Measurements from ENCODE around the gene SPOCK2. TPM values are rescaled to one million over a fixed set of nuclear protein-coding genes. Genes with fewer than 3 reads are reported as not detected.

The SPOCK2 gene
- total RNA-seq, 2 experiments from 2014 or later: 158 to 165 TPM

- no peaks in the 10 kb centered on the region for H3K27me3 Mint-ChIP-seq
- intact Hi-C loops (cut with DNase I, micrococcal nuclease): loop anchor here (2.0 to 5.0 kb wide), 2 partner anchors 93 to 738 kb away; no protein-coding TSS in a partner anchor
Measured at GRCh38 chr10:72049969-72050781, 38.2 kb downstream of the SPOCK2 start.

DNA sequence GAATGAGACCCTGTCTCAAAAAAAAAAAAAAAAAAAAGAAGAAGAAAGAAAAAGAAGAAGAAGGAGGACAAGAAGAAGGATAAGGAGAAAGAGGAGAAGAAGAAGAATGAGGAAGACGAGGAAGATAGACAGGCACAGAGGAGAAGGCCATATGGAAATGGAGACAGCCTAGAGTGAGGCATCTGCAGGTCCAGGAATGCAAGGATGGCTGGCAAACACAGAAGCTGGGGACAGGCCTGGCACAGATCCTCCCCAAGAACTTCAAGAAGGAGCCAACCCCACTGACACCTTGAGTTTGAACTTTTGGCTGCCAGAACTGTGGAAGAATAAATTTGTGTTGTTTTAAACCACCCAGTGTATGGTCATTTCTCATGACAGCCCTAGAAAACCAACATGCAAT lies 38.9 kb downstream of the SPOCK2 start:
- ATAC-seq (no peak), DNase-seq (no peak)
- Mint-ChIP-seq H3K4me1 (peaks cover 14% of the 10 kb centered on the region), H3K27me3 (no peaks in the 10 kb centered on the region), H3K4me3 (no peak overlapping the region), H3K36me3 (ENCODE audit: low read depth) (no peaks in the 10 kb centered on the region), H3K9me3 (ENCODE audit: low read depth) (no peaks in the 10 kb centered on the region), H3K27ac (no peak overlapping the region)
- ChIA-PET CTCF (interaction anchor here (0.7 to 4.1 kb wide), 36 partner anchors 9 to 440 kb away, joined by 3 to 89 read pairs (median 5); partner anchors contain the start of genes ANAPC16 and ASCC1), POLR2A (interaction anchor here (2.2 kb wide), 1 partner anchor 277 kb away, joined by 5 read pairs; no protein-coding TSS in a partner anchor)
- intact Hi-C loops (cut with DNase I, micrococcal nuclease): loop anchor here (2.0 to 5.0 kb wide), 2 partner anchors 93 to 737 kb away; no protein-coding TSS in a partner anchor

More at GRCh38 chr10:72049969-72050781, 38.2 kb downstream of the SPOCK2 start:
- no peak for ATAC-seq
- Mint-ChIP-seq H3K36me3 (ENCODE audit: low read depth) (no peaks in the 10 kb centered on the region), H3K27ac (no peak overlapping the region), H3K4me3 (no peak overlapping the region), H3K4me1 (peaks cover 16% of the 10 kb centered on the region), H3K9me3 (ENCODE audit: low read depth) (no peaks in the 10 kb centered on the region)
- POLR2A ChIA-PET: interaction anchor here (2.2 kb wide), 1 partner anchor 277 kb away, joined by 5 read pairs; no protein-coding TSS in a partner anchor
- CTCF ChIA-PET: interaction anchor here (0.6 to 4.1 kb wide), 14 partner anchors 16 to 439 kb away, joined by 3 to 89 read pairs (median 4); partner anchors contain the start of genes ANAPC16 and ASCC1
- DNase-seq: no peak

- peak; percentile 96 for DNase-seq
- H3K27me3 Mint-ChIP-seq: no peaks in the 10 kb centered on the region
- peaks cover 14% of the 10 kb centered on the region for H3K4me1 Mint-ChIP-seq
- H3K4me3 Mint-ChIP-seq: no peak overlapping the region
- intact Hi-C loops (cut with DNase I, micrococcal nuclease): loop anchor here (1.0 to 5.0 kb wide), 7 partner anchors 92 to 736 kb away; no protein-coding TSS in a partner anchor
- CTCF ChIA-PET: interaction anchor here (0.5 to 4.1 kb wide), 72 partner anchors 8 to 720 kb away, joined by 3 to 89 read pairs (median 4); partner anchors contain the start of genes ANAPC16 and ASCC1
- H3K9me3 Mint-ChIP-seq (ENCODE audit: low read depth): no peaks in the 10 kb centered on the region
- peak; percentile 97 for ATAC-seq
- H3K27ac Mint-ChIP-seq: peak overlapping the region; percentile 28
- no peaks in the 10 kb centered on the region for H3K36me3 Mint-ChIP-seq (ENCODE audit: low read depth)
- POLR2A ChIA-PET: interaction anchor here (0.6 to 2.2 kb wide), 4 partner anchors 173 to 312 kb away, joined by 3 to 5 read pairs (median 3); no protein-coding TSS in a partner anchor
Measured at GRCh38 chr10:72048450-72049124, 39.8 kb downstream of the SPOCK2 start.

GRCh38 chr10:72045586-72045985 lies 42.8 kb downstream of the SPOCK2 start:
- CTCF ChIA-PET: interaction anchor here (1.2 to 1.7 kb wide), 2 partner anchors 64 to 293 kb away, joined by 3 read pairs; no protein-coding TSS in a partner anchor
- Mint-ChIP-seq H3K27ac (no peak overlapping the region), H3K4me1 (peaks cover 14% of the 10 kb centered on the region), H3K36me3 (ENCODE audit: low read depth) (no peaks in the 10 kb centered on the region), H3K9me3 (ENCODE audit: low read depth) (no peaks in the 10 kb centered on the region), H3K4me3 (no peak overlapping the region), H3K27me3 (no peaks in the 10 kb centered on the region)
- DNase-seq (no peak), ATAC-seq (no peak)
- POLR2A ChIA-PET: no interaction called here
- intact Hi-C loops (cut with DNase I, micrococcal nuclease): loop anchor here in 1 of 2 experiments (5.0 kb wide), 1 partner anchor 733 kb away; no protein-coding TSS in a partner anchor

DNA sequence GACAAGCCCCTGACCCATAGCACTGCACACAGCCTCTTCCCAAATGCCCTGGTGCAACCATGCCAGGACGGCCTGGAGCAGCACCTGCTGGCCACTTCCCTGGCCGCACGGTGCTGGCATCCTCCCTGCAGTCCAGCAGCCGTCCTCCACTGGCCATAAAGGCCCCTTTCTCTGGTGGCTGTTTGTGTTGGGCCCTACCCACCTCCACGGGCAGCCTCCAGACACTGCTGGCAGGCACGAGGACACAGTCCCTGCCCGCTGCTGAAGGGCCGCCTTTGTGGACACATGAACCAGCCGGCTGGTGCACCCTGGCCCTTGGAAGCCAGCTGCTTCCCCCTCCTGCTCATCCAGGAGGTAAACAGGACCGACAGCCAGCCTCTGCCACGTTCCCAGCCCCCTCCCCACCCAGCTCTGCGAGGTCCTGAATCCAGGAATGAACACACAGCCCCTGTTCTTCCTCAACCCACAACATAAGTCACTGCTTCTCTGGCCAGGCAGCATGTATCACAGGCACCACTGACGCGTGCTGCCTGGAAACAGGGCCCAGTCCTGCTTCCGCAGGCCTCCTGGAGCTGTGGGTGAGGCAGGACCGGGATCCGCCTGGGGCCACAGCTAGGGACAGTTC lies 43.8 kb downstream of the SPOCK2 start:
- H3K4me1 Mint-ChIP-seq: peaks cover 5% of the 10 kb centered on the region
- no peak overlapping the region for H3K27ac Mint-ChIP-seq
- ChIA-PET CTCF (interaction anchor here (1.1 to 1.2 kb wide), 2 partner anchors 89 to 294 kb away, joined by 3 read pairs; no protein-coding TSS in a partner anchor), POLR2A (no interaction called here)
- H3K4me3 Mint-ChIP-seq: no peak overlapping the region
- H3K9me3 Mint-ChIP-seq (ENCODE audit: low read depth): no peaks in the 10 kb centered on the region
- H3K27me3 Mint-ChIP-seq: no peaks in the 10 kb centered on the region
- ATAC-seq (no peak), DNase-seq (no peak)
- intact Hi-C loops (cut with DNase I, micrococcal nuclease): loop anchor here in 1 of 2 experiments (5.0 kb wide), 1 partner anchor 732 kb away; no protein-coding TSS in a partner anchor
- H3K36me3 Mint-ChIP-seq (ENCODE audit: low read depth): no peaks in the 10 kb centered on the region

GRCh38 chr10:72043016-72043834 lies 45.1 kb downstream of the SPOCK2 start:
- Mint-ChIP-seq H3K4me3 (no peak overlapping the region), H3K36me3 (ENCODE audit: low read depth) (no peaks in the 10 kb centered on the region), H3K9me3 (ENCODE audit: low read depth) (no peaks in the 10 kb centered on the region), H3K4me1 (peaks cover under 1% of the 10 kb centered on the region), H3K27me3 (no peaks in the 10 kb centered on the region), H3K27ac (no peak overlapping the region)
- DNase-seq (no peak), ATAC-seq (no peak)
- intact Hi-C loops (cut with DNase I, micrococcal nuclease): no loop called here
- ChIA-PET CTCF (interaction anchor here (0.5 to 1.4 kb wide), 5 partner anchors 10 to 195 kb away, joined by 3 to 5 read pairs (median 3); no protein-coding TSS in a partner anchor), POLR2A (interaction anchor here (0.6 kb wide), 1 partner anchor 35 kb away, joined by 4 read pairs; no protein-coding TSS in a partner anchor)

DNA sequence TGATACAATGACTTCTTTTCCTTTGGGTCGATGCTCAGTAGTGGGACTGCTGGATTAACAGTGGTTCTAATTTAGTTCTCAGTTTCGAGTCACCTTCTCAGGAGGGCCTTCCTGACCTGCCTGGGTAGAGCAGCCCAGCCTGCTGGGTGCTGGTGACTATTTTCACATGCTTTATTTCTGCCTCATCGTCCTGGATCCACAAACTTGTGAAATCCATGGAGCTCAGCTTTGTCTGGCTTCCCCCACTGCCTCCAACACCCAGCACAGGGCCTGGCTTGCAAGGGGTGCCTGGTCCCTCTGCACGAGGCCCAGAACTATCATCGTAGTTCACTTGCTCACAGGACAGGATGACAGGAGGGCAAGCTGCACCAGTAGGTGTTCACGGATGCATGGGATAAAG lies 46.9 kb downstream of the SPOCK2 start:
- intact Hi-C loops (cut with DNase I, micrococcal nuclease): no loop called here
- Mint-ChIP-seq H3K27ac (no peak overlapping the region), H3K36me3 (ENCODE audit: low read depth) (no peaks in the 10 kb centered on the region), H3K27me3 (no peaks in the 10 kb centered on the region), H3K9me3 (ENCODE audit: low read depth) (no peaks in the 10 kb centered on the region), H3K4me3 (no peak overlapping the region), H3K4me1 (no peaks in the 10 kb centered on the region)
- POLR2A ChIA-PET: no interaction called here
- CTCF ChIA-PET: no interaction called here
- ATAC-seq (no peak), DNase-seq (no peak)

DNA sequence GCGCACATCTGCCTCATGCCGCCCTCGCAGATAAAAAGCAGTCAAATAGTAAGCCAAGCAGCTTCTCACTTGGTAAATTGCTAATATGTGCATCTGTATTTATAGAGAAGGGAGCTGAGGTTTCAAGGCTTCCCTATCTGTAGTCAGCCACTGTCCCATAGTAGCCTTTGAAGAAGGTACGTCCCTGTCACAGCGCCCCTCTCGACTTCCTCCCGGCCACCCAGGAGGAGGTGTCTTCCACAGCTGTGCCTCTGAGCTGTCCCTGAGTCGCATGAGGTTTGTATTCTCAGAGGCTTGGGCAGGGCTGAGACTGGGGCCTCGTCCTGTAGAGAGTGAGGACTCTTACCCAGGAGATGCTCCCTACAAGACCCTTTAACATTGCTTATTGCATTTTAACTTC lies 49.0 kb downstream of the SPOCK2 start:
- no peak overlapping the region for H3K4me3 Mint-ChIP-seq
- ChIA-PET CTCF (interaction anchor here (0.6 to 3.7 kb wide), 3 partner anchors 9 to 50 kb away, joined by 3 to 16 read pairs (median 4); no protein-coding TSS in a partner anchor), POLR2A (no interaction called here)
- ATAC-seq (no peak), DNase-seq (no peak)
- H3K9me3 Mint-ChIP-seq (ENCODE audit: low read depth): no peaks in the 10 kb centered on the region
- no peaks in the 10 kb centered on the region for H3K27me3 Mint-ChIP-seq
- no peak overlapping the region for H3K27ac Mint-ChIP-seq
- no peaks in the 10 kb centered on the region for H3K4me1 Mint-ChIP-seq
- H3K36me3 Mint-ChIP-seq (ENCODE audit: low read depth): no peaks in the 10 kb centered on the region
- intact Hi-C loops (cut with DNase I, micrococcal nuclease): no loop called here

- Mint-ChIP-seq H3K4me3 (no peak overlapping the region), H3K27me3 (no peaks in the 10 kb centered on the region), H3K9me3 (ENCODE audit: low read depth) (no peaks in the 10 kb centered on the region), H3K27ac (no peak overlapping the region), H3K36me3 (ENCODE audit: low read depth) (no peaks in the 10 kb centered on the region), H3K4me1 (no peaks in the 10 kb centered on the region)
- ChIA-PET POLR2A (no interaction called here), CTCF (interaction anchor here (0.6 to 3.7 kb wide), 3 partner anchors 10 to 142 kb away, joined by 4 to 16 read pairs (median 4); no protein-coding TSS in a partner anchor)
- no peak for DNase-seq
- ATAC-seq: no peak
- intact Hi-C loops (cut with DNase I, micrococcal nuclease): no loop called here
Measured at GRCh38 chr10:72038458-72039001, 49.8 kb downstream of the SPOCK2 start.

DNA sequence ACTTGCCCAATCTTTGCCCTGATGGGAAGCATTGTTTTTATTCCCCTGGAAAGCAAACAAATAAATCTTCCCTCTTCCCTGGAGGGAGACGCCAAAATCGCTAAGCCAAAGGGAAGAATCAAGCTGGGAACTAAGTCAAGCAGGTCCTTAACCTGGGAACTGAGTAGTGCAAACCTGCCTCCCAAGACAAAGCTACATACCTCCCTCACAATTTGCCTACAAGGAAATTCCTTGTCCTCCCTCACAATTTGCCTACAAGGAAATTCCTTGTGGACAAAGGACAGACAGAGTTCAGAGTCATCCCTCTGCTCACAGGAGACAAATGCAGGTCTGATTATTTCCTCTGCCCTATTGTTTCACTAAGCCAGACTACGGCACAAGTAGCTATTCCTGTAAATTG lies 50.5 kb downstream of the SPOCK2 start:
- H3K27me3 Mint-ChIP-seq: no peaks in the 10 kb centered on the region
- no peaks in the 10 kb centered on the region for H3K4me1 Mint-ChIP-seq
- DNase-seq (no peak), ATAC-seq (no peak)
- H3K4me3 Mint-ChIP-seq: no peak overlapping the region
- H3K36me3 Mint-ChIP-seq (ENCODE audit: low read depth): no peaks in the 10 kb centered on the region
- intact Hi-C loops (cut with DNase I, micrococcal nuclease): no loop called here
- no peaks in the 10 kb centered on the region for H3K9me3 Mint-ChIP-seq (ENCODE audit: low read depth)
- POLR2A ChIA-PET: no interaction called here
- CTCF ChIA-PET: interaction anchor here (0.6 to 3.7 kb wide), 3 partner anchors 11 to 141 kb away, joined by 3 to 16 read pairs (median 4); no protein-coding TSS in a partner anchor
- H3K27ac Mint-ChIP-seq: no peak overlapping the region
